HepG2 (cell line): Measurements from ENCODE around the gene EPHA10. TPM values are rescaled to one million over a fixed set of nuclear protein-coding genes. Genes with fewer than 3 reads are reported as not detected.

Experiments used
- ELF4 ChIP-seq: sonication (generic); formaldehyde crosslinking; IDR thresholded peaks from 2 replicates; pipeline ENCODE4 v1.5.0; 2020; ENCODE audit warnings: missing genetic modification reagents, mild to moderate bottlenecking, moderate library complexity, borderline replicate concordance
- HNRNPUL1 ChIP-seq: fragments of 200-400 bp; formaldehyde crosslinking; IDR thresholded peaks from 2 replicates; pipeline ENCODE4 v1.6.1; 2017; ENCODE audit warnings: low read depth, mild to moderate bottlenecking, low read length, moderate library complexity
- NFATC3 ChIP-seq: sonication (generic); formaldehyde crosslinking; IDR thresholded peaks from 2 replicates; pipeline ENCODE4 v1.5.1; 2020; ENCODE audit warnings: mild to moderate bottlenecking, missing genetic modification reagents
- RAD21 ChIP-seq: fragments of 450-650 bp; formaldehyde crosslinking; IDR thresholded peaks from 2 replicates; pipeline ENCODE4 v1.5.0; 2020; ENCODE audit warnings: mild to moderate bottlenecking
- RNF2 ChIP-seq: fragments of 450-650 bp; conservative IDR thresholded peaks from 2 replicates; pipeline ENCODE4 v1.6.1; 2016; ENCODE audit warnings: low read depth
- SUZ12 ChIP-seq: fragments of 150-350 bp; IDR thresholded peaks from 2 replicates; pipeline ENCODE4 v1.6.1; 2014; ENCODE audit warnings: low read depth, low read length
- TFE3 ChIP-seq: IDR thresholded peaks from 2 replicates; pipeline ENCODE4 v1.6.1; 2016
- TOPORS ChIP-seq: sonication (generic); formaldehyde crosslinking; IDR thresholded peaks from 2 replicates; pipeline ENCODE4 v1.8.0; 2023; ENCODE audit warnings: mild to moderate bottlenecking, missing genetic modification reagents
- UBTF ChIP-seq: sonication (generic); formaldehyde crosslinking; IDR thresholded peaks from 2 replicates; pipeline ENCODE4 v1.4.0; 2020; ENCODE audit warnings: mild to moderate bottlenecking, missing genetic modification reagents
- ZBTB8A ChIP-seq: sonication (generic); formaldehyde crosslinking; IDR thresholded peaks from 2 replicates; pipeline ENCODE4 v1.4.0; 2020; ENCODE audit warnings: mild to moderate bottlenecking, low read depth, missing genetic modification reagents, borderline replicate concordance
- ZFX ChIP-seq: sonication (generic); formaldehyde crosslinking; IDR thresholded peaks from 2 replicates; pipeline ENCODE4 v1.4.0; 2020; ENCODE audit warnings: mild to moderate bottlenecking, low read depth, missing genetic modification reagents, moderate library complexity
- ZMAT5 ChIP-seq: sonication (generic); formaldehyde crosslinking; IDR thresholded peaks from 2 replicates; pipeline ENCODE4 v1.5.0; 2020; ENCODE audit warnings: mild to moderate bottlenecking, low read depth, missing genetic modification reagents, borderline replicate concordance
- ZMYM4 ChIP-seq: sonication (generic); formaldehyde crosslinking; IDR thresholded peaks from 2 replicates; pipeline ENCODE4 v1.8.1; 2023; ENCODE audit warnings: mild to moderate bottlenecking, missing genetic modification reagents
- ZNF333 ChIP-seq: sonication (generic); formaldehyde crosslinking; IDR thresholded peaks from 2 replicates; pipeline ENCODE4 v1.4.0; 2020; ENCODE audit warnings: mild to moderate bottlenecking, missing genetic modification reagents, borderline replicate concordance
- ZNF34 ChIP-seq: sonication (generic); formaldehyde crosslinking; IDR thresholded peaks from 2 replicates; pipeline ENCODE4 v1.4.0; 2020; ENCODE audit warnings: mild to moderate bottlenecking, missing genetic modification reagents, borderline replicate concordance
- ZNF687 ChIP-seq: sonication (generic); formaldehyde crosslinking; IDR thresholded peaks from 2 replicates; pipeline ENCODE4 v1.5.1; 2020; ENCODE audit warnings: mild to moderate bottlenecking, missing genetic modification reagents, moderate library complexity
- polyA plus RNA-seq, 8 experiments: library from polyadenylated mRNA; depleted of rRNA in 3 of 8; stranded (reverse) in 7 of 8; unstranded in 1 of 8; fragments of >200 nt; fragmentation: Illumina TruSeq in 4 of 8; extraction: Trizol in 4 of 8; gene quantifications; 2 replicates each; pipeline versions ENCODE4 v1.2.1 to v1.2.3, GENCODE V29; 2011 to 2016; ENCODE audit warnings: low read depth in 4 of 8, missing spikeins in 1 of 8, mixed read lengths in 1 of 8; ENCODE audit not compliant: insufficient read depth in 1 of 8
- total RNA-seq, 5 experiments: library from RNA; depleted of rRNA; stranded (reverse); fragments of >200 nt; fragmentation: Illumina TruSeq; extraction: Trizol; gene quantifications; 2 replicates each; pipeline ENCODE4 v1.2.3, GENCODE V29; 2016; ENCODE audit warnings: low read depth in 1 of 5
- TF ChIP-seq, protein P1 (sequence below): sonication (generic); formaldehyde crosslinking; IDR thresholded peaks from 2 replicates; pipeline ENCODE4 v1.5.1; 2020; ENCODE audit warnings: mild to moderate bottlenecking, moderate library complexity, missing genetic modification reagents
- TF ChIP-seq, protein P2 (sequence below): sonication (generic); formaldehyde crosslinking; IDR thresholded peaks from 2 replicates; pipeline ENCODE4 v1.5.0; 2020; ENCODE audit warnings: mild to moderate bottlenecking, missing genetic modification reagents, moderate library complexity

Gene EPHA10
- total and polyA plus RNA-seq, 2 of the 13 experiments (the other 11 are each of a cell fraction or from before 2014, with no cell fraction given) = 0.11 to 0.58 TPM

- TF ChIP-seq RNF2 = no peak
- no peak for TF ChIP-seq TFE3 (CRISPR knock-in tag)
- TF ChIP-seq, protein P1, sequence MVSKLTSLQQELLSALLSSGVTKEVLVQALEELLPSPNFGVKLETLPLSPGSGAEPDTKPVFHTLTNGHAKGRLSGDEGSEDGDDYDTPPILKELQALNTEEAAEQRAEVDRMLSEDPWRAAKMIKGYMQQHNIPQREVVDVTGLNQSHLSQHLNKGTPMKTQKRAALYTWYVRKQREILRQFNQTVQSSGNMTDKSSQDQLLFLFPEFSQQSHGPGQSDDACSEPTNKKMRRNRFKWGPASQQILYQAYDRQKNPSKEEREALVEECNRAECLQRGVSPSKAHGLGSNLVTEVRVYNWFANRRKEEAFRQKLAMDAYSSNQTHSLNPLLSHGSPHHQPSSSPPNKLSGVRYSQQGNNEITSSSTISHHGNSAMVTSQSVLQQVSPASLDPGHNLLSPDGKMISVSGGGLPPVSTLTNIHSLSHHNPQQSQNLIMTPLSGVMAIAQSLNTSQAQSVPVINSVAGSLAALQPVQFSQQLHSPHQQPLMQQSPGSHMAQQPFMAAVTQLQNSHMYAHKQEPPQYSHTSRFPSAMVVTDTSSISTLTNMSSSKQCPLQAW = 0 out of 2 replicates have a peak, but pooled peaks have one; percentile 15
- TF ChIP-seq ZMAT5 = no peak
- 0 out of 2 replicates have a peak, but pooled peaks have one; percentile 19 for TF ChIP-seq RAD21 (CRISPR knock-in tag)
- no peak for TF ChIP-seq ZBTB8A (CRISPR knock-in tag)
- no peak for TF ChIP-seq ZNF34 (CRISPR knock-in tag)
- no peak for TF ChIP-seq ZNF333 (CRISPR knock-in tag)
- no peak for TF ChIP-seq HNRNPUL1
- peak; percentile 37; the same call in 1 of the 2 replicates for TF ChIP-seq ZFX (CRISPR knock-in tag)
- TF ChIP-seq NFATC3 (CRISPR knock-in tag) = no peak
- peak; percentile 25; the same call in 1 of the 2 replicates for TF ChIP-seq ZNF687 (CRISPR knock-in tag)
- TF ChIP-seq TOPORS = no peak
- TF ChIP-seq ELF4 (CRISPR knock-in tag) = no peak
- TF ChIP-seq UBTF = peak; percentile 42; the same call in 1 of the 2 replicates
- TF ChIP-seq SUZ12 = no peak
- TF ChIP-seq, protein P2, sequence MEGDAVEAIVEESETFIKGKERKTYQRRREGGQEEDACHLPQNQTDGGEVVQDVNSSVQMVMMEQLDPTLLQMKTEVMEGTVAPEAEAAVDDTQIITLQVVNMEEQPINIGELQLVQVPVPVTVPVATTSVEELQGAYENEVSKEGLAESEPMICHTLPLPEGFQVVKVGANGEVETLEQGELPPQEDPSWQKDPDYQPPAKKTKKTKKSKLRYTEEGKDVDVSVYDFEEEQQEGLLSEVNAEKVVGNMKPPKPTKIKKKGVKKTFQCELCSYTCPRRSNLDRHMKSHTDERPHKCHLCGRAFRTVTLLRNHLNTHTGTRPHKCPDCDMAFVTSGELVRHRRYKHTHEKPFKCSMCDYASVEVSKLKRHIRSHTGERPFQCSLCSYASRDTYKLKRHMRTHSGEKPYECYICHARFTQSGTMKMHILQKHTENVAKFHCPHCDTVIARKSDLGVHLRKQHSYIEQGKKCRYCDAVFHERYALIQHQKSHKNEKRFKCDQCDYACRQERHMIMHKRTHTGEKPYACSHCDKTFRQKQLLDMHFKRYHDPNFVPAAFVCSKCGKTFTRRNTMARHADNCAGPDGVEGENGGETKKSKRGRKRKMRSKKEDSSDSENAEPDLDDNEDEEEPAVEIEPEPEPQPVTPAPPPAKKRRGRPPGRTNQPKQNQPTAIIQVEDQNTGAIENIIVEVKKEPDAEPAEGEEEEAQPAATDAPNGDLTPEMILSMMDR (CRISPR knock-in tag) = peak; percentile 37; the same call in 1 of the 2 replicates
- TF ChIP-seq ZMYM4 = no peak
Measured at GRCh38 chr1:37721565-37721964, 43.4 kb downstream of the EPHA10 start (continued).
